HepG2 (cell line): ENCODE results near the gene MBTPS1. TPM values are rescaled to one million over a fixed set of nuclear protein-coding genes. Genes with fewer than 3 reads are reported as not detected.

Experiments used
- ATAC-seq: fragments of 200-7000 bp; cut with Tn5 transposase; 3 replicates; pipeline ENCODE4 v1.9.1; 2020; ENCODE audit warnings: mild to moderate bottlenecking, moderate library complexity
- BruUV-seq: library from RNA; stranded (reverse); fragments of 400-500 nt; replicated peaks from 2 replicates; lab custom pipeline; 2021; lab: Mats Ljungman, UMichigan
- CTCF ChIA-PET: fragments of 300-600 bp; formaldehyde crosslinking; extraction: SDS; loops from one replicate; lab custom pipeline; 2021; ENCODE audit warnings: low total read pairs, inconsistent platforms, low intra/inter-chr PET ratio; lab: Yijun Ruan, JAX
- POLR2A ChIA-PET: fragments of 350-600 bp; sonication (Branson Sonifier 250); formaldehyde crosslinking; loops from one replicate; lab custom pipeline; 2020; ENCODE audit warnings: antibody characterized with exemption, inconsistent platforms; lab: Yijun Ruan, JAX
- DNase-seq: peaks from one replicate; pipeline ENCODE4 v3.0.0-alpha.2; 2015; ENCODE audit warnings: low spot score
- FAIRE-seq: peaks from 3 replicates; lab custom pipeline; 2011; peaks lifted over from hg19 to GRCh38; lab: Jason Lieb, UNC
- H2AFZ ChIP-seq: one replicate; pipeline ENCODE4 v1.6.1; 2011; ENCODE audit warnings: low read length, inconsistent platforms
- H3K27ac ChIP-seq: fragments of 300-600 bp; 3 replicates; pipeline ENCODE4 v1.8.0; 2011; ENCODE audit warnings: mixed run types, mild to moderate bottlenecking, mixed read lengths, low read length, inconsistent platforms; ENCODE audit not compliant: insufficient read depth; ENCODE audit errors: extremely low read length
- H3K27me3 ChIP-seq, 2 experiments: fragments of 200-600 bp in 1 of 2; 2 replicates in 1 of 2; 3 replicates in 1 of 2; pipeline versions ENCODE4 v1.6.0 to v1.8.0; 2011; ENCODE audit warnings: low read length in 2 of 2, mild to moderate bottlenecking in 2 of 2, moderate library complexity in 2 of 2, inconsistent platforms in 1 of 2; ENCODE audit not compliant: insufficient read depth in 2 of 2, control insufficient read depth in 1 of 2
- H3K36me3 ChIP-seq, 2 experiments: fragments of 200-600 bp in 1 of 2; replicated peaks in 1 of 2; 2 replicates in 1 of 2; 3 replicates in 1 of 2; pipeline versions ENCODE4 v1.5.1 to v1.8.0; 2011; ENCODE audit warnings: low read length in 2 of 2, inconsistent platforms in 1 of 2; ENCODE audit not compliant: insufficient read depth in 2 of 2, control insufficient read depth in 1 of 2
- H3K4me1 ChIP-seq: 2 replicates; pipeline ENCODE4 v1.5.1; 2012; ENCODE audit warnings: low read length, inconsistent platforms; ENCODE audit not compliant: insufficient read depth
- H3K4me2 ChIP-seq: 2 replicates; pipeline ENCODE4 v1.6.0; 2011; ENCODE audit warnings: low read depth, low read length, inconsistent platforms
- H3K4me3 ChIP-seq, 3 experiments: fragments of 200-600 bp in 1 of 3; sonication (generic), shearing (Covaris generic) in 1 of 3; replicated peaks in 1 of 3; 2 replicates each; pipeline ENCODE4 v1.5.1; 2011 to 2016; ENCODE audit warnings: low read length in 3 of 3, inconsistent platforms in 2 of 3, low read depth in 2 of 3, mild to moderate bottlenecking in 2 of 3, control low read depth in 1 of 3, mixed read lengths in 1 of 3; ENCODE audit not compliant: insufficient read depth in 1 of 3
- H3K79me2 ChIP-seq: one replicate; pipeline ENCODE4 v1.6.1; 2011; ENCODE audit warnings: low read length, inconsistent platforms; ENCODE audit not compliant: insufficient read depth
- H3K9ac ChIP-seq: 2 replicates; pipeline ENCODE4 v1.6.0; 2011; ENCODE audit warnings: mild to moderate bottlenecking, low read depth, low read length, inconsistent platforms; ENCODE audit not compliant: insufficient read depth
- H3K9me3 ChIP-seq: 2 replicates; pipeline ENCODE4 v1.5.1; 2012; ENCODE audit warnings: mild to moderate bottlenecking, low read length
- H4K20me1 ChIP-seq: 2 replicates; pipeline ENCODE4 v1.6.0; 2011; ENCODE audit warnings: inconsistent platforms, mild to moderate bottlenecking, low read length, moderate library complexity; ENCODE audit not compliant: insufficient read depth
- ATF7-NPFF ChIP-seq: sonication (generic); formaldehyde crosslinking; IDR thresholded peaks from 2 replicates; pipeline ENCODE4 v1.8.1; 2023; ENCODE audit warnings: mild to moderate bottlenecking, low read depth, missing genetic modification reagents, moderate library complexity
- CBX5 ChIP-seq: sonication (generic); formaldehyde crosslinking; IDR thresholded peaks from 2 replicates; pipeline ENCODE4 v1.4.0; 2020; ENCODE audit warnings: missing genetic modification reagents, borderline replicate concordance
- CEBPB ChIP-seq: IDR thresholded peaks from 2 replicates; pipeline ENCODE4 v1.6.1; 2011; ENCODE audit warnings: low read depth, low read length, improper control_type of control experiment, borderline replicate concordance
- DMAP1 ChIP-seq: IDR thresholded peaks from 2 replicates; pipeline ENCODE4 v1.6.1; 2016
- EHMT2 ChIP-seq: fragments of 200-600 bp; sonication (generic); IDR thresholded peaks from 2 replicates; pipeline ENCODE4 v1.7.0; 2017; ENCODE audit warnings: antibody characterized with exemption, low read depth, low read length, borderline replicate concordance
- HHEX ChIP-seq: IDR thresholded peaks from 2 replicates; pipeline ENCODE4 v1.6.1; 2016; ENCODE audit warnings: control low read depth
- ISX ChIP-seq: sonication (generic); formaldehyde crosslinking; conservative IDR thresholded peaks from 2 replicates; pipeline ENCODE4 v1.5.0; 2020; ENCODE audit warnings: missing genetic modification reagents
- KDM6A ChIP-seq: IDR thresholded peaks from 2 replicates; pipeline ENCODE4 v1.6.1; 2016; ENCODE audit warnings: low read depth
- SUZ12 ChIP-seq: fragments of 150-350 bp; IDR thresholded peaks from 2 replicates; pipeline ENCODE4 v1.6.1; 2014; ENCODE audit warnings: low read depth, low read length
- TCF7 ChIP-seq: sonication (generic); IDR thresholded peaks from 2 replicates; pipeline ENCODE4 v1.6.1; 2016; ENCODE audit warnings: antibody characterized with exemption, low read depth
- ZBTB7B ChIP-seq: sonication (generic); formaldehyde crosslinking; IDR thresholded peaks from 2 replicates; pipeline ENCODE4 v1.4.0; 2020; ENCODE audit warnings: missing genetic modification reagents
- ZFYVE20 ChIP-seq: sonication (generic); formaldehyde crosslinking; IDR thresholded peaks from 2 replicates; pipeline ENCODE4 v1.8.0; 2023; ENCODE audit warnings: low read depth, mild to moderate bottlenecking, moderate library complexity, missing genetic modification reagents, borderline replicate concordance
- ZNF343 ChIP-seq: sonication (generic); formaldehyde crosslinking; IDR thresholded peaks from 2 replicates; pipeline ENCODE4 v1.4.0; 2020; ENCODE audit warnings: mild to moderate bottlenecking, missing genetic modification reagents
- ZNF496 ChIP-seq: sonication (generic); formaldehyde crosslinking; IDR thresholded peaks from 2 replicates; pipeline ENCODE4 v1.8.1; 2023; ENCODE audit warnings: mild to moderate bottlenecking, moderate library complexity, missing genetic modification reagents; ENCODE audit not compliant: insufficient replicate concordance
- ZNF605 ChIP-seq: sonication (generic); formaldehyde crosslinking; IDR thresholded peaks from 2 replicates; pipeline ENCODE4 v1.8.0; 2022; ENCODE audit warnings: mild to moderate bottlenecking, missing genetic modification reagents
- ZNF678 ChIP-seq: sonication (generic); formaldehyde crosslinking; IDR thresholded peaks from 2 replicates; pipeline ENCODE4 v1.4.0; 2020; ENCODE audit warnings: mild to moderate bottlenecking, missing genetic modification reagents
- ZNF709 ChIP-seq: sonication (generic); formaldehyde crosslinking; IDR thresholded peaks from 2 replicates; pipeline ENCODE4 v1.5.0; 2020; ENCODE audit warnings: mild to moderate bottlenecking, missing genetic modification reagents
- WGBS: methylation state at CpG from one replicate; pipeline ENCODE4 v1.1.6; 2017; ENCODE audit warnings: low lambda C conversion rate; 5-methylcytosine and 5-hydroxymethylcytosine counted together
- in situ Hi-C: cut with HindIII; loops from 2 replicates; pipeline ENCODE4 v1.10.0; 2017; ENCODE audit warnings: low pct_unique_long_range_greater_than_20kb; ENCODE audit not compliant: extremely low pct_ligation_motif_present
- intact Hi-C: fragments of 100-400 bp; cut with micrococcal nuclease; formaldehyde crosslinking; loops from one replicate; pipeline ENCODE4 v1.10.0; 2022; ENCODE audit not compliant: unreplicated experiment
- polyA plus RNA-seq, 8 experiments: library from polyadenylated mRNA; depleted of rRNA in 3 of 8; stranded (reverse) in 7 of 8; unstranded in 1 of 8; fragments of >200 nt; fragmentation: Illumina TruSeq in 4 of 8; extraction: Trizol in 4 of 8; gene quantifications; 2 replicates each; pipeline versions ENCODE4 v1.2.1 to v1.2.3, GENCODE V29; 2011 to 2016; ENCODE audit warnings: low read depth in 4 of 8, missing spikeins in 1 of 8, mixed read lengths in 1 of 8; ENCODE audit not compliant: insufficient read depth in 1 of 8
- total RNA-seq, 5 experiments: library from RNA; depleted of rRNA; stranded (reverse); fragments of >200 nt; fragmentation: Illumina TruSeq; extraction: Trizol; gene quantifications; 2 replicates each; pipeline ENCODE4 v1.2.3, GENCODE V29; 2016; ENCODE audit warnings: low read depth in 1 of 5
- TF ChIP-seq, protein P1 (sequence below): sonication (generic); formaldehyde crosslinking; IDR thresholded peaks from 2 replicates; pipeline ENCODE4 v1.5.0; 2020; ENCODE audit warnings: missing genetic modification reagents
- TF ChIP-seq, protein P2 (sequence below): sonication (generic); formaldehyde crosslinking; IDR thresholded peaks from 2 replicates; pipeline ENCODE4 v1.8.0; 2022; ENCODE audit warnings: mild to moderate bottlenecking, missing genetic modification reagents, borderline replicate concordance
- TF ChIP-seq, protein P3 (sequence below): sonication (generic); formaldehyde crosslinking; IDR thresholded peaks from 2 replicates; pipeline ENCODE4 v1.8.1; 2023; ENCODE audit warnings: mild to moderate bottlenecking, missing genetic modification reagents

Gene MBTPS1
- total and polyA plus RNA-seq, 2 of the 13 experiments (the other 11 are each of a cell fraction or from before 2014, with no cell fraction given): 56.7 to 91.3 TPM

DNA sequence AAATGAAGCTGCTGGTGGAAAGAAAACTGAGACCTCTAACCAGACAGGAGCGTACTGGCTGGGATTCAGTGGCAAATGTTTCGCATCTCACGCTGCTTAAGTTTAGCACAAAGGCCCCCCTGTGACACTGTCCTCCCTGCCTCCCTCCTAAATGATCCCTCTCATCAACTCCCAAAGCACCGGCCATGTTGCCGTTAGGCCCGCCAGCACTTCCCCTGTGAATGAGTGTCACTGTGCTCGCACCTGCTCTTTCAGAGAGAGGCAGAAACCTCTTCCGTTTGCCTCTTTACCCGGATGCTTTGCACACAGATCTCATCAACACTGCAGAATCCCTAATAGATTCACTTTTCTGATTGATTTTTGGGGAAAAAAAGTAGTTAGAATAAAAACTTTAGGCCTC lies 26.5 kb downstream of the MBTPS1 start:
- no peak for FAIRE-seq
- H3K27ac ChIP-seq: no peak overlapping the region
- no peaks in the 10 kb centered on the region for H3K9me3 ChIP-seq
- WGBS: 96% methylated on average over 9 of the region's 9 CpGs
- H3K9ac ChIP-seq: no peak overlapping the region
- no peaks in the 10 kb centered on the region for H3K4me1 ChIP-seq
- ChIA-PET POLR2A (interaction anchor here (1.1 kb wide), 1 partner anchor 55 kb away, joined by 3 read pairs; the partner anchor contains the start of genes DNAAF1 and HSDL1), CTCF (no interaction called here)
- DNase-seq: no peak
- H4K20me1 ChIP-seq: peaks cover 2% of the 10 kb centered on the region; the same call in 1 of the 2 replicates
- TF ChIP-seq ZNF343 (CRISPR knock-in tag) (no peak), ZNF709 (CRISPR knock-in tag) (no peak), TCF7 (no peak), ZFYVE20 (CRISPR knock-in tag) (no peak), ZNF605 (no peak), ZBTB7B (CRISPR knock-in tag) (no peak), DMAP1 (no peak), ATF7-NPFF (CRISPR knock-in tag) (no peak), CEBPB (no peak), KDM6A (no peak), CBX5 (CRISPR knock-in tag) (no peak), EHMT2 (no peak), ZNF496 (CRISPR knock-in tag) (no peak), SUZ12 (no peak), ISX (CRISPR knock-in tag) (no peak), HHEX (CRISPR knock-in tag) (no peak), ZNF678 (CRISPR knock-in tag) (no peak)
- TF ChIP-seq, protein P1, sequence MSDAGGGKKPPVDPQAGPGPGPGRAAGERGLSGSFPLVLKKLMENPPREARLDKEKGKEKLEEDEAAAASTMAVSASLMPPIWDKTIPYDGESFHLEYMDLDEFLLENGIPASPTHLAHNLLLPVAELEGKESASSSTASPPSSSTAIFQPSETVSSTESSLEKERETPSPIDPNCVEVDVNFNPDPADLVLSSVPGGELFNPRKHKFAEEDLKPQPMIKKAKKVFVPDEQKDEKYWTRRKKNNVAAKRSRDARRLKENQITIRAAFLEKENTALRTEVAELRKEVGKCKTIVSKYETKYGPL (CRISPR knock-in tag): no peak
- TF ChIP-seq, protein P2, sequence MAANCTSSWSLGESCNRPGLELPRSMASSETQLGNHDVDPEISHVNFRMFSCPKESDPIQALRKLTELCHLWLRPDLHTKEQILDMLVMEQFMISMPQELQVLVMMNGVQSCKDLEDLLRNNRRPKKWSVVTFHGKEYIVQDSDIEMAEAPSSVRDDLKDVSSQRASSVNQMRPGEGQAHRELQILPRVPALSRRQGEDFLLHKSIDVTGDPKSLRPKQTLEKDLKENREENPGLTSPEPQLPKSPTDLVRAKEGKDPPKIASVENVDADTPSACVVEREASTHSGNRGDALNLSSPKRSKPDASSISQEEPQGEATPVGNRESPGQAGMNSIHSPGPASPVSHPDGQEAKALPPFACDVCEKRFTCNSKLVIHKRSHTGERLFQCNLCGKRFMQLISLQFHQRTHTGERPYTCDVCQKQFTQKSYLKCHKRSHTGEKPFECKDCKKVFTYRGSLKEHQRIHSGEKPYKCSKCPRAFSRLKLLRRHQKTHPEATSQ (CRISPR knock-in tag): no peak
- TF ChIP-seq, protein P3, sequence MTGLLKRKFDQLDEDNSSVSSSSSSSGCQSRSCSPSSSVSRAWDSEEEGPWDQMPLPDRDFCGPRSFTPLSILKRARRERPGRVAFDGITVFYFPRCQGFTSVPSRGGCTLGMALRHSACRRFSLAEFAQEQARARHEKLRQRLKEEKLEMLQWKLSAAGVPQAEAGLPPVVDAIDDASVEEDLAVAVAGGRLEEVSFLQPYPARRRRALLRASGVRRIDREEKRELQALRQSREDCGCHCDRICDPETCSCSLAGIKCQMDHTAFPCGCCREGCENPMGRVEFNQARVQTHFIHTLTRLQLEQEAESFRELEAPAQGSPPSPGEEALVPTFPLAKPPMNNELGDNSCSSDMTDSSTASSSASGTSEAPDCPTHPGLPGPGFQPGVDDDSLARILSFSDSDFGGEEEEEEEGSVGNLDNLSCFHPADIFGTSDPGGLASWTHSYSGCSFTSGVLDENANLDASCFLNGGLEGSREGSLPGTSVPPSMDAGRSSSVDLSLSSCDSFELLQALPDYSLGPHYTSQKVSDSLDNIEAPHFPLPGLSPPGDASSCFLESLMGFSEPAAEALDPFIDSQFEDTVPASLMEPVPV (CRISPR knock-in tag): no peak
- BruUV-seq: no TSS peak
- no peak for ATAC-seq
- no peaks in the 10 kb centered on the region for H3K79me2 ChIP-seq
- H2AFZ ChIP-seq: no peak overlapping the region
- H3K27me3 ChIP-seq: no peaks in the 10 kb centered on the region
- H3K36me3 ChIP-seq: peaks cover 37 to 91% of the 10 kb centered on the region in 2 experiments
- no peak overlapping the region for H3K4me2 ChIP-seq
- in situ Hi-C loops: no loop called here
- no peak overlapping the region for H3K4me3 ChIP-seq
- intact Hi-C loops: no loop called here
